ENCODE results near the gene DDIAS. TPM values are rescaled to one million over a fixed set of nuclear protein-coding genes. Genes with fewer than 3 reads are reported as not detected.

Gene DDIAS
- total and polyA plus RNA-seq, 10 of the 15 experiments (the other 5 are each of a cell fraction or from before 2014, with no cell fraction given), result 6.9 to 27.8 (median 12.9) TPM

Other genes with a start within 250 kb of the DDIAS start
- not detected in 2 replicates for gene FAM181B, start 167.9 kb upstream of the DDIAS start, total RNA-seq (2014; rRNA removed)
- gene FAM181B, start 167.9 kb upstream of the DDIAS start, total RNA-seq (2014; rRNA removed; fragmentation: Illumina TruSeq; extraction: Trizol), result not detected in 2 replicates
- gene FAM181B, start 167.9 kb upstream of the DDIAS start, total RNA-seq (2021), result not detected in 2 replicates
- not detected in 2 replicates for gene FAM181B, start 167.9 kb upstream of the DDIAS start, polyA plus RNA-seq (2011; rRNA removed)
- not detected in 2 replicates for gene FAM181B, start 167.9 kb upstream of the DDIAS start, polyA plus RNA-seq (2014; fragmentation: Illumina TruSeq; extraction: Trizol)
- gene FAM181B, start 167.9 kb upstream of the DDIAS start, polyA plus RNA-seq (2014; fragmentation: Nextera tagmentation; extraction: Ambion mirVana), result not detected
- not detected in 2 replicates for gene FAM181B, start 167.9 kb upstream of the DDIAS start, polyA plus RNA-seq (2014; rRNA removed)
- not detected for gene FAM181B, start 167.9 kb upstream of the DDIAS start, polyA plus RNA-seq (2016; fragmentation: Nextera tagmentation; extraction: Ambion mirVana)
- 16.1 and 18.3 TPM in 2 replicates for gene PRCP, start 1.3 kb upstream of the DDIAS start, total RNA-seq (2014; rRNA removed)
- 19.4 and 20.2 TPM in 2 replicates for gene PRCP, start 1.3 kb upstream of the DDIAS start, total RNA-seq (2014; rRNA removed; fragmentation: Illumina TruSeq; extraction: Trizol)
- gene PRCP, start 1.3 kb upstream of the DDIAS start, total RNA-seq (2021), result 20.6 and 21.5 TPM in 2 replicates
- 43.6 and 55.5 TPM in 2 replicates for gene PRCP, start 1.3 kb upstream of the DDIAS start, polyA plus RNA-seq (2011; rRNA removed)
- 26.9 and 30.4 TPM in 2 replicates for gene PRCP, start 1.3 kb upstream of the DDIAS start, polyA plus RNA-seq (2014; fragmentation: Illumina TruSeq; extraction: Trizol)
- 10 to 100 TPM; 21.5 to 25.3 TPM for gene PRCP, start 1.3 kb upstream of the DDIAS start, polyA plus RNA-seq (2014; fragmentation: Nextera tagmentation; extraction: Ambion mirVana)
- gene PRCP, start 1.3 kb upstream of the DDIAS start, polyA plus RNA-seq (2014; rRNA removed), result 14.2 and 15.4 TPM in 2 replicates
- 10 to 100 TPM; 14.9 to 15.4 TPM for gene PRCP, start 1.3 kb upstream of the DDIAS start, polyA plus RNA-seq (2016; fragmentation: Nextera tagmentation; extraction: Ambion mirVana)
- 13.0 and 14.2 TPM in 2 replicates for gene RAB30, start 170.2 kb downstream of the DDIAS start, total RNA-seq (2014; rRNA removed)
- gene RAB30, start 170.2 kb downstream of the DDIAS start, total RNA-seq (2014; rRNA removed; fragmentation: Illumina TruSeq; extraction: Trizol), result 15.2 and 16.1 TPM in 2 replicates
- gene RAB30, start 170.2 kb downstream of the DDIAS start, total RNA-seq (2021), result 23.9 and 24.8 TPM in 2 replicates
- 23.0 and 26.7 TPM in 2 replicates for gene RAB30, start 170.2 kb downstream of the DDIAS start, polyA plus RNA-seq (2011; rRNA removed)
- 22.5 and 32.9 TPM in 2 replicates for gene RAB30, start 170.2 kb downstream of the DDIAS start, polyA plus RNA-seq (2014; fragmentation: Illumina TruSeq; extraction: Trizol)
- gene RAB30, start 170.2 kb downstream of the DDIAS start, polyA plus RNA-seq (2014; fragmentation: Nextera tagmentation; extraction: Ambion mirVana), result 10 to 100 TPM in 1 of 2 experiments, 1 to 10 TPM in 1; 9.8 to 14.2 TPM
- 8.0 and 11.7 TPM in 2 replicates for gene RAB30, start 170.2 kb downstream of the DDIAS start, polyA plus RNA-seq (2014; rRNA removed)
- 10 to 100 TPM; 22.2 TPM for gene RAB30, start 170.2 kb downstream of the DDIAS start, polyA plus RNA-seq (2016; fragmentation: Nextera tagmentation; extraction: Ambion mirVana)